Kasumi-1 (cell line): Measurements from ENCODE around the gene SRSF10.
"Not testable (repeated sequence)": the region's sequence is repeated elsewhere in the genome, so short reads cannot be mapped to it uniquely, and the experiment has no call there.

ENCODE experiments used
- DNase-seq, 2 experiments: peaks; one replicate each; lab custom pipeline; 2025; lab: John Stamatoyannopoulos, UW

The SRSF10 gene

DNA sequence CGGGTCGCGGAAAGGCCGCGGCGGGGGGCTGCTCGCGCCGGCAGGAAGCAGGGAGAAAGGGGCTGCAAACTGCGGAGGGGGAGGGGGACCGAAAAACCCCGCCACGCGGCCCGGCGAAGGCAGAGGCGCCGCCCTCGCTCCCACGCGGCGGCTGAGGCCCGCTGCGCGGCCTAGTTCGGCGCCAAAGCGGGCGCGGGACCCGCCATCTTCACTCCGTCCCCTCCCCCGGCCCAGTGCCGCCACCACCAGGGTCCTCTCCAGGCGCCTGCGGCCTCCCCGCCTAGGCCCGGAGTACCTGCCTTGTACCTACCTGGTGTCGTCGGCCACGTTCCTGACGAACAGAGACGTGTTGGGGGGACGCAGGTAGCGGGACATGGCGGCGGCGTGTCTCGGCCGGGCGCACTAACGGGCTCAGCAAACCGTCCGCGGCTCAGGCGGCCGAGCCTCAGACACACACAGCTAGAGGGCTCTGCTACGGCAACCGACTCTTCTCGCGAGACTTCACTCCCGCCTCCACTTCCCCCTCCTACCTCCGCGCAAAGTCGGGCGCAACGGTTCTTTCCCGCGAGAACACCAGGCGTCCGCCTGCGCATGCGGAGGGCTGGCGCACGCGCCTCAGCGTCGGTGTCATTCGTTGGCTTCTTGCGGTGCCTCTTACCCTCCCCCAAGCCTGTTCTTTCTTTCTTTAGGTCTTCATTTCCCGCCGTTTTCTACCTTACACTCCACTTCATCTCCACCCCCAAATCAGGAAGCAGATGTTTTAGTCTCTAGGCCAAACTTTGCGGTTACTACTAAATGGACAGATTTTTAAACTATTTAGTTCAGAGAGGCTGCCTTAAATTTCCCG, at the start of gene SRSF10:
Gene SRSF10, minus strand, starts transcription at position 447 of the 847 bp plus-strand sequence. Its CDS starts 72 bp downstream, at position 375.
- peak; percentile 99 for DNase-seq

DNA sequence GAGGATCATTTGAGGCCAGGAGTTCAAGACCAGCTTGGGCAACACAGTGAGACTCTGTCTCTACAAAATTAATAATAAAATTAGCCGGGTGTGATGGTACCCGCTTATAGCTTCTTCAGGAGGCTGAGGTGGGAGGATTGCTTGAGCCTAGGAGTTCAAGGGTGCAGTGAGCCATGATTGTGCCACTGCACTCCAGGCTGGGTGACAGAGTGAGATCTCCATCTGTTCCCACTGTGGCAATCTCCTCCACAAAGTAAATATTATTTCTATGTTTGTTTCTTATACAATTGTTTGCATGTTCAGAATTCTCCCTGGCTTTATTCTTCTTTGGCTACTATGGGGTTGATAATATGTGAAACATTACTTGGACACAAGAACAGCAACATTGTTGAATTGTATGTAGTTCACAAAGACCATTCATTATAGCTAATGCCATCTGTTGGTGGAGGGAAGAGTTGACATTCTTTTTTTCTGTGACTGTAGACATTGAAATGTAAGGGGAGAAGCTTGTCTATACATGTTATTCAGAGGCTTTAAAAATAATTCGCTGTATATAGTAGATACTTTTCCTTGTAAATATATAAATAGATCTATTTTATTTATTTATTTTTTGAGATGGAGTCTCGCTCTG, 47.8 kb upstream of the SRSF10 start:
- peak; percentile 51 to 65 for DNase-seq

DNA sequence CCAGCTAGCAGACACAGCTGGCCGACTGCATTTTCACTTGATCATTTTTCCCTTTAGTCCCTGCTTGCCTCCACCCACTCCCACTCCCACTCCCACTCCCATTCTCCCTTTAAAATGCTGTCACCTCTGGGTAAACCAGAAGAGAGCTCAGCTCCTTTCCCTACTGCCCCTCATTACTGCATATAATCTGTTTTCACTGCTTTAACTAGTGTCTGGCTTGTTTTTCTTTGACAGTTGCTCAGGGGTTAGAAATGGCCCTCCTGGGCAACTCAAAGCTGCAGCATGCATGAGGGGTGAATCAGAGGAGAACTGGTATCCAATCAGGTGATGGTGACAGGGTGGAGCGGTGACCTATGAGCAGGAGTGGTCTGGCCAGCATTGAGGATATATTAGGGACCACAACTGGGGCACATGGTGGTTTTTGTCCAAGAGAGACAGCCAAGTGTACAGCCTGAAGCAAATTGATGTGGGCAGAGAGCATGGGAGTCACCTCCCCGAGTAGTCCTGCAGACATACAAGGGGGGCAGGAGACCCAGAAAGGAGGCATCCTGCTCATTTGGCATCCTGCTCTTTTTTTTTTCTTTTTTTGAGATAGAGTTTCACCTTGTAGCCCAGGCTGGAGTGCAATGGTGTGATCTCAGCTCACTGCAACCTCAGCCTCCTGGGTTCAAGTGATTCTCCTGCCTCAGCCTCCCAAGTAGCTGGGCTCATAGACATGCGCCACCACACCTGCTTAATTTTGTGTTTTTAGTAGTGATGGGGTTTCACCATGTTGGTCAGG, 42.6 kb upstream of the SRSF10 start:
- no peak for DNase-seq

DNA sequence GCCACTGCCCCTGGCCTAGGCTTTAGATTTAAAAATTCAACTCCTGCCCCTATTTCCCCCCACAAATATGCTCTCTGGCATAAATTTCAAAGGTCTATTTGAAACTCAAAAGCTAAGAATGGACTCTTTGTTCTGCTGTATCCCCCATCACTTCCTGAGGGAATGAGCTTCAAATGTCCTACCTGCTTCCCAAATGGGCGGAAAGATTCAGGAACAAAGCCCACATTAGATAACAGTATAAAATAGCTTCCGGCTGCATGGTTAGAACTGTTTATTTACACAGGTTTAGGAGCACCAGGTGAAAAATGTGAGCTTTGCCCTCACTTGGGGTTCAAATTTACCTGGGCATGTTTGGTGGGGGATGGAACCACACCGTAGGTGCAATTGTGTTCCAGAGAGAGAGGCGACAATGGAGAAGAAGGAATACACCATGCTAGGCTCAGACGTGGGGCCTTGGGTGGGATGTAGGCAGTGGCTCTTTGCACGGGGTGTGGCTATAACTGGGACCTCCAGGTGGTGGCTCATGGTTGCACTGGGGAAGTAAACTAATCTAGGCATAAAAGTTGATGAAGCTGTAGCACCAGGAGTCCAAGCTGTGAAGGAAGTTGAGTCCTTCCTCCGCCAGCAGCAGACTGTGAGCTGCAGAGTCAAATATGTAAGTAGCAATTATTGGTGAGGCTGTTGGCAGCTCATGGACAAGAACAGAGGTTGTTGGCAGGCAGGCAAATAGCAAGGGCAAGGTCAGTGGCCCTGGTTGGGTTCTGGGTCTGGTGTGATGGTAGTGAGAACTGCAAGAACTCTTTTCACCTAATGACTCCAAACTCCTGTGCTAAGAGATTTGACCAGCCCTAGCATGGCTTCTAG, 41.5 kb upstream of the SRSF10 start:
- DNase-seq: no peak

GRCh38 chr1:24020470-24020869, 40.3 kb upstream of the SRSF10 start:
- DNase-seq: no peak

DNA sequence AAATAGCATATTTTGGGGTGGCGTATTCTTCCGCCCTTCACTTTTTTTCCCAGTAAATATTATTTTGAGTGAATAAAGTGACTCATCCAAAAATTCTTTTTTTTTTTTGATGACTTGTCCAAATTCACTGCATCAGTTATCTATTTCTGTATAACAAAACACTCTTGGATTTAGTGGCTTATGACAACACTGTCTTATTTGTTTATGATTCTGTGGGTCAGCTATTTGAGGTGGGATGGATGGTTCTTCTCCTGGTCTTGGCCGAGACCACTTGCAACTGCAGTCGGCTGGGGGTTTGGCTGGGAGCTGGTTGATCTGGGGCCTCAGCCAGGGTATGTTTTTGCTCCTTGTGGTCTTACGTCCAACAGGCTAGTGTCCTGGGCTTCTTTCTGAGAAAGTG, 39.9 kb upstream of the SRSF10 start:
- DNase-seq: no peak

GRCh38 chr1:24018611-24019580, 38.8 kb upstream of the SRSF10 start:
- DNase-seq: no peak

- DNase-seq: no peak
Measured at GRCh38 chr1:24015221-24016210, 35.4 kb upstream of the SRSF10 start.

DNA sequence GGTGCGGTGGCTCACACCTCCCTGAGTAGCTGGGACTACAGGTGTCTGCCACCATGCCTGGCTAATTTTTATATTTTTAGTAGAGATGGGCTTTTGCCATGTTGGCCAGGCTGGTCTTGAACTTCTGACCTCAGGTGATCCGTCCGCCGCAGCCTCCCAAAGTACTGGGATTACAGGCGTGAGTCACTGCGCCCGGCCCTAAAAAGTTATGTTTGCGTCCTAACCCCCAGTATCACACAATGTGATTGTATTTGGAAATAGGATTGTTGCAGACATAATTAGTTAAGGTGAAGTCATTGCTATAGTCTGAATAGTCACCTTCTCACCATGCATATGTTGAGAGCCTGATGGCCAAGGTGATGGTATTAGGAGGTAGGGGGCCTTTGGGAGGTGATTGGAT, 32.8 kb upstream of the SRSF10 start:
- not testable (repeated sequence) for DNase-seq

GRCh38 chr1:24010650-24011049, 30.5 kb upstream of the SRSF10 start:
- DNase-seq: no peak

GRCh38 chr1:24009406-24009805, 29.3 kb upstream of the SRSF10 start:
- no peak for DNase-seq

DNA sequence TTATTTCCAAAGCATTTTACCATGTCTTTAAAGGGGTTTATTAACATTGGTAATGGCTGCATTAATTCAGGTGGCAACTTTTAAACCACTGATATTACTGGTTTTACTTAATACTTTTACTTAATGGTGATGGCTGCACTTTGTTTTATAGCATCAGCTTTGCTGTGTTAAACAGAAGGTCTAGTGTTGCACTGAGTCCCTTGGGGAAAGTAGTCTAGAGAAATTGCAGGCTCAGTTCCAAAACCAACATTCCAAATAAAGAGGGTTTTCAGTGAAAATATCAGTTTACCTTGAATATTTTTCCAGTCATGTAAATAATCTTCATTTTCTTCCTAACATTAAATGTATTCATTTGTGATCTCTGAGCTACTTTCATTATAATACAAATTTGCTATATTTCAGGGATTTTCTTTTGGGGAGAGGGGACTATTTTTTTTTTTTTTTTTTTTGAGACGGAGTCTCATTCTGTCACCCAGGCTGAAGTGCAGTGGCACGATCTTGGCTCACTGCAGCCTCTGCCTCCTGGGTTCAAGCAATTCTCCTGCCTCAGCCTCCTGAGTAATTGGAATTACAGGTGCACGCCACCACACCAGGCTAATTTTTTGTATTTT, 28.6 kb upstream of the SRSF10 start:
- DNase-seq: not testable (repeated sequence)

DNA sequence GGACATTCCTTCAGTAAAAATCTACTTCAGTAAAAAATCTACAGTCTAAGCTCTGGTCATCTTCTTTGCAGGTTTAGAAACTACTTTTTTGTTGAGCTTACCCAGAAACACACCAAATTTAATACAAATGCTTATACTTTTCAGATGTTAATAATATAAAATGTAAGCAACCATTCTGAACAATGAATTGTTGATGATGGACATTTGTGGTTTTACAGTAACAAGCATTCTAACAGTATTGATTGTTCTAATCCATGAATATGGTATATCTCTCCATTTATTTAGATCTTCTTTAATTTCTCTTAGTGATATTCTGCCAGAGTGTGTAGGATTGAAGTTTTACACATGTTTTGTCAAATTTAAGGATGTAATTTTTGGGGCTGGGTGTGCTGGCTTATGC, 27.0 kb upstream of the SRSF10 start:
- DNase-seq: no peak

GRCh38 chr1:24005163-24005562, 25.0 kb upstream of the SRSF10 start:
- no peak for DNase-seq

DNA sequence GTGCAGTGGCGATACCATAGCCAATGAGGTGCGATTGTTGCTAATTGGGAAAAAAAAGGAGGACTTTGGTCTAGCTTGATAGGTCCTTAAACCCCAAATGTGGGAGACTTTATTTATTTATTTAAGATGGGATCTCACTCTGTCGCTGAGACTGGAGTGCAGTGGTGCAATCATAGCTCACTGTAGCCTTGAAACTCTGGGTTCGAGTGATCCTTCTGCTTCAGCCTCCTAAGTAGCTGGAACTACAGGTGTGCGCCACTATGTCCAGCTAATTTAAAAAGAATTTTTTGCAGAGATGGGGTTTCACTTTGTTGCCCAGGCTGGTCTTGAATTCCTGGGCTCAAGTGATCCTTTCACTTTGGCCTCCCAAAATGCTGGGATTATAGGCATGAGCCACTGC, 24.0 kb upstream of the SRSF10 start:
- no peak for DNase-seq

GRCh38 chr1:24003331-24003972, 23.3 kb upstream of the SRSF10 start:
- DNase-seq: no peak

DNA sequence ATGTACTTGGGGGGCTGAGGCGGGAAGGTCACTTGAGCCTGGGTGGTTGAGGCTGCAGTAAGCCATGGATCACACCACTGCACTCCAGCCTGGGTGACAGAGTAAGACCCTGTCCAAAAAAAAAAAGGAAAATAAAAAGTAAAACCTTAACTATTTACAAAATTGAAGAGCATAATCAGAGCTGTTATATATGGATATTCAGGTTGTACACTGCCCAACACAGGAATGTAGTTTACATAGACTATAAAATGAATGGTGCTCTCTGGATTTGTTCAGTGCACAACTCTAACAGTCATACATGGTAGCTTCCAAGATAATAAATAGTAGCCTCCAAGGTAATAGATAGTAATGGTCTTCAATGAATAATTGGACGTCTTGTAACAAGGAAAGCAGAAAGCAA, 22.6 kb upstream of the SRSF10 start:
- no peak for DNase-seq

DNA sequence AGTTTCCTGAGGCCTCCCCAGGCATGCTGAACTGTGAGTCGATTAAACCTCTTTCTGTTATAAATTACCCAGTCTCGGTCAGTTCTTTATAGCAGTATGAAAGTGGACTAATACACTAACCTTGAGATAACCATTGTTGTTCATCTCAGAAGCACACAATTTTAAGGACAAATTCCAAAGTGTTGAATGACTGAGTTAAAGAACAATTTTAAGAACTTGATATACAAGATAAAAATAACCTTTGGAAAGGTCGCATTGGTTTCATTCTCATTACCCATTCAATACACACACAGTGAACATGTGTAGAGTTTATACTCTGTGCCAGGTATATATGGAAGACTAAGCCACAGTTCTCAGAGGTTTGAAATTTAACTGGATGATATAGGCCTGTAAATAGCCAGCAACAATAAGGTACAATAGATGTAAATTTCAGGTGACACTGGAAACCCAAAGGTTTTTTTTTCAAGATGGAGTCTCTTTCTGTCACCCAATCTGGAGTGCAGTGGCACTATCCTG, 19.1 kb upstream of the SRSF10 start:
- DNase-seq: no peak
